ENCODE data around the gene CLCN5.
A peak's percentile ranks its signal among the peaks of the same experiment; 100 is the strongest.

CLCN5 gene

GRCh38 chrX:50066318-50066937, 144.0 kb downstream of the CLCN5 start (continued):
- no peak for TF ChIP-seq SP3 (tag by site-specific recombination; IDR thresholded peaks at IDR 0.05)
- TF ChIP-seq, protein P1, sequence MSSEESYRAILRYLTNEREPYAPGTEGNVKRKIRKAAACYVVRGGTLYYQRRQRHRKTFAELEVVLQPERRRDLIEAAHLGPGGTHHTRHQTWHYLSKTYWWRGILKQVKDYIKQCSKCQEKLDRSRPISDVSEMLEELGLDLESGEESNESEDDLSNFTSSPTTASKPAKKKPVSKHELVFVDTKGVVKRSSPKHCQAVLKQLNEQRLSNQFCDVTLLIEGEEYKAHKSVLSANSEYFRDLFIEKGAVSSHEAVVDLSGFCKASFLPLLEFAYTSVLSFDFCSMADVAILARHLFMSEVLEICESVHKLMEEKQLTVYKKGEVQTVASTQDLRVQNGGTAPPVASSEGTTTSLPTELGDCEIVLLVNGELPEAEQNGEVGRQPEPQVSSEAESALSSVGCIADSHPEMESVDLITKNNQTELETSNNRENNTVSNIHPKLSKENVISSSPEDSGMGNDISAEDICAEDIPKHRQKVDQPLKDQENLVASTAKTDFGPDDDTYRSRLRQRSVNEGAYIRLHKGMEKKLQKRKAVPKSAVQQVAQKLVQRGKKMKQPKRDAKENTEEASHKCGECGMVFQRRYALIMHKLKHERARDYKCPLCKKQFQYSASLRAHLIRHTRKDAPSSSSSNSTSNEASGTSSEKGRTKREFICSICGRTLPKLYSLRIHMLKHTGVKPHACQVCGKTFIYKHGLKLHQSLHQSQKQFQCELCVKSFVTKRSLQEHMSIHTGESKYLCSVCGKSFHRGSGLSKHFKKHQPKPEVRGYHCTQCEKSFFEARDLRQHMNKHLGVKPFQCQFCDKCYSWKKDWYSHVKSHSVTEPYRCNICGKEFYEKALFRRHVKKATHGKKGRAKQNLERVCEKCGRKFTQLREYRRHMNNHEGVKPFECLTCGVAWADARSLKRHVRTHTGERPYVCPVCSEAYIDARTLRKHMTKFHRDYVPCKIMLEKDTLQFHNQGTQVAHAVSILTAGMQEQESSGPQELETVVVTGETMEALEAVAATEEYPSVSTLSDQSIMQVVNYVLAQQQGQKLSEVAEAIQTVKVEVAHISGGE (tag by site-specific recombination; conservative IDR thresholded peaks at IDR 0.05; ENCODE audit: low read depth): no peak

- H3K9me3 ChIP-seq (ENCODE audit: control insufficient read depth, insufficient read depth, low read depth, low read length): no peaks in the 10 kb centered on the region
- CTCF ChIA-PET: interaction anchor here (0.8 to 1.5 kb wide), 3 partner anchors 10 to 152 kb away, joined by 3 to 5 read pairs (median 3); no protein-coding TSS in a partner anchor
- H3K36me3 ChIP-seq (ENCODE audit: control insufficient read depth in 2 of 2, insufficient read depth in 1 of 2, low read length in 2 of 2): no peaks in the 10 kb centered on the region
- POLR2A ChIA-PET: no interaction called here
- peak overlapping the region; percentile 18 for H3K4me3 ChIP-seq (ENCODE audit: low read depth, low read length)
- peaks cover 22% of the 10 kb centered on the region for H3K4me1 ChIP-seq (ENCODE audit: control insufficient read depth, insufficient read depth, low read length)
- TF ChIP-seq ZBTB17 (tag by site-specific recombination; IDR thresholded peaks at IDR 0.05) (peak; percentile 17; the same call in 1 of the 2 replicates), ZNF24 (tag by site-specific recombination; IDR thresholded peaks at IDR 0.05) (no peak), TCF7L2 (IDR thresholded peaks at IDR 0.05; ENCODE audit: borderline replicate concordance, low read depth, low read length) (peak; percentile 79), PATZ1 (tag by site-specific recombination; IDR thresholded peaks at IDR 0.05) (no peak), BCL11A (tag by site-specific recombination; IDR thresholded peaks at IDR 0.05; ENCODE audit: low read depth) (no peak), ZNF48 (tag by site-specific recombination; IDR thresholded peaks at IDR 0.05) (no peak), ZNF777 (tag by site-specific recombination; IDR thresholded peaks at IDR 0.05; ENCODE audit: borderline replicate concordance) (no peak), ZNF174 (tag by site-specific recombination; IDR thresholded peaks at IDR 0.05) (no peak), ZFP69B (tag by site-specific recombination; IDR thresholded peaks at IDR 0.05) (no peak), ZNF335 (tag by site-specific recombination; conservative IDR thresholded peaks at IDR 0.05) (peak; percentile 51; the same call in 1 of the 2 replicates), OSR2 (tag by site-specific recombination; IDR thresholded peaks at IDR 0.05) (no peak), TRIM28 (IDR thresholded peaks at IDR 0.05; ENCODE audit: borderline replicate concordance, low read length) (peak; percentile 78; the same call in 1 of the 2 replicates)
- H3K27ac ChIP-seq (ENCODE audit: extremely low read depth, low read depth, low read length): no peak overlapping the region
These were observed 145.3 kb downstream of the CLCN5 start for GRCh38 chrX:50067435-50068284.

DNA sequence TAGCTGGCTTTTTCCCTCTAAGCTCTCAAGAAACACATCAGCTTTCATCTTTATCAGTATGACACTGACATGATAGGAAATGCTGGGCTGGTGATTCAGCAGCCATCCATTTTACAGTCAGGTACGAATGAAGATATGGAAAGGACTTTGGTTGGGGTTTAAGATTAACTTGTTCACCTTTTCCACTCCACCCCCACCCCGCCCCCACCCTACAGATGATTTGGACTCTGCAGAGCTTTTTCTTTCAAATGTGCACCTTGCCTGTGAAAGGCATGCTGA, 145.8 kb downstream of the CLCN5 start:
- Histone ChIP-seq H3K4me1 (ENCODE audit: control insufficient read depth, insufficient read depth, low read length) (peaks cover 22% of the 10 kb centered on the region), H3K4me3 (ENCODE audit: low read depth, low read length) (no peak overlapping the region), H3K9me3 (ENCODE audit: control insufficient read depth, insufficient read depth, low read depth, low read length) (no peaks in the 10 kb centered on the region), H3K36me3 (ENCODE audit: control insufficient read depth in 2 of 2, insufficient read depth in 1 of 2, low read length in 2 of 2) (peaks cover 0 to 2% of the 10 kb centered on the region in 2 experiments; a peak in 1 of 3 replicates), H3K27ac (ENCODE audit: extremely low read depth, low read depth, low read length) (no peak overlapping the region)
- ChIA-PET CTCF (interaction anchor here (0.8 to 1.5 kb wide), 3 partner anchors 9 to 152 kb away, joined by 3 to 5 read pairs (median 3); no protein-coding TSS in a partner anchor), POLR2A (no interaction called here)
- TF ChIP-seq ZNF544 (tag by site-specific recombination; IDR thresholded peaks at IDR 0.05) (no peak), ZNF148 (tag by site-specific recombination; IDR thresholded peaks at IDR 0.05; ENCODE audit: borderline replicate concordance) (no peak), FEZF1 (tag by site-specific recombination; IDR thresholded peaks at IDR 0.05) (no peak), PRDM6 (tag by site-specific recombination; IDR thresholded peaks at IDR 0.05) (no peak), ZNF133 (tag by site-specific recombination; IDR thresholded peaks at IDR 0.05) (no peak), ZNF10 (tag by site-specific recombination; IDR thresholded peaks at IDR 0.05) (no peak), ZNF555 (tag by site-specific recombination; conservative IDR thresholded peaks at IDR 0.05) (no peak), ZNF311 (tag by site-specific recombination; IDR thresholded peaks at IDR 0.05; ENCODE audit: borderline replicate concordance) (no peak), ZNF837 (tag by site-specific recombination; IDR thresholded peaks at IDR 0.05) (no peak)
